K562 treated with DMSO at 1 percent for 24 hours (cell line): ENCODE data around the gene B3GNT5. TPM values are rescaled to one million over a fixed set of nuclear protein-coding genes. Genes with fewer than 3 reads are reported as not detected.

Experiments used
- total RNA-seq: library from RNA; unstranded; fragments of 300-600 nt; gene quantifications from 2 replicates; pipeline ENCODE4 v1.2.3, GENCODE V29; 2022; ENCODE audit warnings: low read depth; ENCODE audit not compliant: insufficient read depth

B3GNT5 gene
- total RNA-seq, result 9.5 and 9.9 TPM in 2 replicates

GRCh38 chr3:183252973-183253527, at the start of gene B3GNT5:
Gene B3GNT5 (plus strand): TSS chr3:183253253. CDS start chr3:183269799, 16,546 bp downstream.

Other genes starting within 250 kb of the B3GNT5 start
- 11.4 and 14.0 TPM in 2 replicates for gene MCCC1, start 153.8 kb upstream of the B3GNT5 start, total RNA-seq
- gene LAMP3, start 90.5 kb upstream of the B3GNT5 start, total RNA-seq, result 3.0 and 3.2 TPM in 2 replicates
- gene MCF2L2, start 175.4 kb downstream of the B3GNT5 start, total RNA-seq, result 2.7 and 3.7 TPM in 2 replicates